ENCODE data around the gene ADAMTS12.

Gene ADAMTS12

DNA sequence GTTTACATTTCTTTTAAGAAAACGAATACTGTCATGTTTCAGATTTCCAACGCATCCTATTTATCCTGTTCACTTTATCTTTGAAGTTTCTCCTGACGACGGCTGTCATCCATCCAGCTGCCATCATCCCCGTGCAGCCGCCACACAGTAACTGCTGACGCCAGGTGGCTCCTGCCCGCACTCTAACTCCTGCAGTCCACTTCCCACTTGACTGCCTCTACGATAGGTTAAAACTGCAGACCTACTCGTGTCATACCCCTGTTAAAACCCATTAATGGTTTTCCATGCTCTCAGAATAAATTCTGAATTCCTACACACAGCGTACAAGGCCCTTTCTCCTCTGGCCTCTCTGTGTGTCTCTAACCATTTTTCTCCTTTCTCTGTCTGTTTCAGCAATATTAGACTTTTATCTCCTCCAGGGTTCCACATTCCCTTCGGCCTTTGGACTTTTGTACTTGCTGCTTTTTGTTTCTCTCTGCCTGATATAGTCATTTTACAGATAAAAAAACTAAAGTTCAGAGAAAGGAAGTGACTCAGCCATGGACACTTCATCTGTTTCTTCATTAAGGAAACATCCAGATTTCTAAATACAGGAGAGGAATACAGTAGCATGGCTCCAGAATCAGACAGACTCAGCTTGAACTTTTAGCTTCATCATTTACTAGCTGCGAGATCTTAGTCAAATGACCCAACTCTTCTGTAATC, 84.9 kb downstream of the ADAMTS12 start:
- TF ChIP-seq PPARA (CRISPR knock-in tag; IDR thresholded peaks at IDR 0.05; ENCODE audit: borderline replicate concordance) (no peak), ZFP30 (CRISPR knock-in tag; IDR thresholded peaks at IDR 0.05) (no peak), CSDC2 (CRISPR knock-in tag; IDR thresholded peaks at IDR 0.05) (no peak), SNAI2 (CRISPR knock-in tag; IDR thresholded peaks at IDR 0.05) (no peak), PATZ1 (CRISPR knock-in tag; IDR thresholded peaks at IDR 0.05; ENCODE audit: borderline replicate concordance) (no peak), ESRRG (CRISPR knock-in tag; IDR thresholded peaks at IDR 0.05) (no peak), RARB (CRISPR knock-in tag; IDR thresholded peaks at IDR 0.05) (no peak), ZC3H10 (CRISPR knock-in tag; IDR thresholded peaks at IDR 0.05) (no peak), ZFP3 (CRISPR knock-in tag; IDR thresholded peaks at IDR 0.05) (no peak), TSHZ2 (CRISPR knock-in tag; IDR thresholded peaks at IDR 0.05) (no peak), ARNTL (CRISPR knock-in tag; IDR thresholded peaks at IDR 0.05; ENCODE audit: borderline replicate concordance, low read depth) (no peak), TOX (CRISPR knock-in tag; IDR thresholded peaks at IDR 0.05; ENCODE audit: borderline replicate concordance) (no peak), BACH2 (CRISPR knock-in tag; IDR thresholded peaks at IDR 0.05; ENCODE audit: borderline replicate concordance) (no peak), ZNF8 (CRISPR knock-in tag; IDR thresholded peaks at IDR 0.05) (no peak), CREB5 (CRISPR knock-in tag; IDR thresholded peaks at IDR 0.05; ENCODE audit: low read depth) (no peak), ZNF565 (CRISPR knock-in tag; conservative IDR thresholded peaks at IDR 0.05; ENCODE audit: low read depth) (no peak), POU6F1 (CRISPR knock-in tag; IDR thresholded peaks at IDR 0.05; ENCODE audit: borderline replicate concordance, low read depth) (no peak), OSR1 (CRISPR knock-in tag; IDR thresholded peaks at IDR 0.05) (no peak), TCF4 (CRISPR knock-in tag; IDR thresholded peaks at IDR 0.05; ENCODE audit: borderline replicate concordance) (no peak)
- TF ChIP-seq, protein P1, sequence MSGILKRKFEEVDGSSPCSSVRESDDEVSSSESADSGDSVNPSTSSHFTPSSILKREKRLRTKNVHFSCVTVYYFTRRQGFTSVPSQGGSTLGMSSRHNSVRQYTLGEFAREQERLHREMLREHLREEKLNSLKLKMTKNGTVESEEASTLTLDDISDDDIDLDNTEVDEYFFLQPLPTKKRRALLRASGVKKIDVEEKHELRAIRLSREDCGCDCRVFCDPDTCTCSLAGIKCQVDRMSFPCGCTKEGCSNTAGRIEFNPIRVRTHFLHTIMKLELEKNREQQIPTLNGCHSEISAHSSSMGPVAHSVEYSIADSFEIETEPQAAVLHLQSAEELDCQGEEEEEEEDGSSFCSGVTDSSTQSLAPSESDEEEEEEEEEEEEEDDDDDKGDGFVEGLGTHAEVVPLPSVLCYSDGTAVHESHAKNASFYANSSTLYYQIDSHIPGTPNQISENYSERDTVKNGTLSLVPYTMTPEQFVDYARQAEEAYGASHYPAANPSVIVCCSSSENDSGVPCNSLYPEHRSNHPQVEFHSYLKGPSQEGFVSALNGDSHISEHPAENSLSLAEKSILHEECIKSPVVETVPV (CRISPR knock-in tag; IDR thresholded peaks at IDR 0.05), result no peak
- ATAC-seq, result no peak; the same call in 1 of the 3 replicates

GRCh38 chr5:33801292-33801691, 90.5 kb downstream of the ADAMTS12 start:
- no peak for ATAC-seq
- TF ChIP-seq ZNF565 (CRISPR knock-in tag; conservative IDR thresholded peaks at IDR 0.05; ENCODE audit: low read depth) (no peak), ZFP3 (CRISPR knock-in tag; IDR thresholded peaks at IDR 0.05) (no peak), TOX (CRISPR knock-in tag; IDR thresholded peaks at IDR 0.05; ENCODE audit: borderline replicate concordance) (no peak), TSHZ2 (CRISPR knock-in tag; IDR thresholded peaks at IDR 0.05) (no peak), ZNF70 (CRISPR knock-in tag; IDR thresholded peaks at IDR 0.05) (no peak), ARNTL (CRISPR knock-in tag; IDR thresholded peaks at IDR 0.05; ENCODE audit: borderline replicate concordance, low read depth) (no peak), ESRRG (CRISPR knock-in tag; IDR thresholded peaks at IDR 0.05) (no peak), ZC3H10 (CRISPR knock-in tag; IDR thresholded peaks at IDR 0.05) (no peak), POU6F1 (CRISPR knock-in tag; IDR thresholded peaks at IDR 0.05; ENCODE audit: borderline replicate concordance, low read depth) (no peak)
- TF ChIP-seq, protein P1 (CRISPR knock-in tag; IDR thresholded peaks at IDR 0.05), result no peak

Measured in SK-N-SH treated with all-trans-retinoic acid at 6 μM for 48 hours (cell line).